RPMI8226 (cell line): ENCODE measurements around the gene NUP153.
"Not testable (repeated sequence)": the region's sequence is repeated elsewhere in the genome, so short reads cannot be mapped to it uniquely, and the experiment has no call there.

Experiments
- DNase-seq: peaks from one replicate; pipeline ENCODE4 v3.0.0-alpha.2; 2015

Gene NUP153

GRCh38 chr6:17706580-17707370 lies at the start of gene NUP153:
Gene NUP153, minus strand, starts transcription at chr6:17706925. Its CDS starts 538 bp downstream, at chr6:17706387.
- peak; percentile 100 for DNase-seq

- DNase-seq, result no peak
Observed at GRCh38 chr6:17754254-17754653, 47.5 kb upstream of the NUP153 start.

- DNase-seq, result not testable (repeated sequence)
Observed at GRCh38 chr6:17745324-17745723, 38.6 kb upstream of the NUP153 start.

GRCh38 chr6:17744757-17745308 lies 38.1 kb upstream of the NUP153 start:
- DNase-seq, result not testable (repeated sequence)

GRCh38 chr6:17744019-17744756 lies 37.5 kb upstream of the NUP153 start:
- DNase-seq, result no peak

- no peak for DNase-seq
Observed at GRCh38 chr6:17741507-17741906, 34.8 kb upstream of the NUP153 start.

GRCh38 chr6:17740559-17741220 lies 34.0 kb upstream of the NUP153 start:
- no peak for DNase-seq

GRCh38 chr6:17737704-17738252 lies 31.1 kb upstream of the NUP153 start:
- DNase-seq, result no peak

- DNase-seq, result not testable (repeated sequence)
Observed at GRCh38 chr6:17735311-17735710, 28.6 kb upstream of the NUP153 start.

GRCh38 chr6:17730078-17730704 lies 23.5 kb upstream of the NUP153 start:
- no peak for DNase-seq

- DNase-seq, result no peak
Observed at GRCh38 chr6:17729223-17730077, 22.7 kb upstream of the NUP153 start.

GRCh38 chr6:17728551-17729222 lies 22.0 kb upstream of the NUP153 start:
- DNase-seq, result no peak

GRCh38 chr6:17725083-17725482 lies 18.4 kb upstream of the NUP153 start:
- no peak for DNase-seq

- DNase-seq, result no peak
Observed at GRCh38 chr6:17724341-17724740, 17.6 kb upstream of the NUP153 start.

- DNase-seq, result no peak
Observed at GRCh38 chr6:17721671-17722070, 14.9 kb upstream of the NUP153 start.

- DNase-seq, result no peak
Observed at GRCh38 chr6:17719323-17720041, 12.8 kb upstream of the NUP153 start.

- no peak for DNase-seq
Observed at GRCh38 chr6:17716221-17716620, 9.5 kb upstream of the NUP153 start.

- no peak for DNase-seq
Observed at GRCh38 chr6:17714879-17715851, 8.4 kb upstream of the NUP153 start.

- no peak for DNase-seq
Observed at GRCh38 chr6:17714177-17714576, 7.5 kb upstream of the NUP153 start.
